Prostate gland (tissue), 2 donors: ENCODE results near the gene VEZF1. TPM values are rescaled to one million over a fixed set of nuclear protein-coding genes. Genes with fewer than 3 reads are reported as not detected.
"Not testable (repeated sequence)": the region's sequence is repeated elsewhere in the genome, so short reads cannot be mapped to it uniquely, and the experiment has no call there.

Experiments used
- DNase-seq: peaks from one replicate; pipeline ENCODE4 v3.0.0-alpha.2; 2019; ENCODE audit warnings: low spot score
- H3K27ac ChIP-seq, 2 donors: fragments of 200-600 bp; sonication (generic); 2 replicates each; pipeline ENCODE4 v1.5.1; 2017 to 2019
- H3K27me3 ChIP-seq: fragments of 200-600 bp; sonication (generic); replicated peaks from 2 replicates; pipeline ENCODE4 v1.5.1; 2019; ENCODE audit not compliant: insufficient read depth
- H3K36me3 ChIP-seq, 2 donors: fragments of 200-600 bp; sonication (generic); 1 replicate in 1 of 2; 2 replicates in 1 of 2; pipeline versions ENCODE4 v1.5.1 to v1.8.1; 2017 to 2019
- H3K4me1 ChIP-seq: fragments of 200-600 bp; sonication (generic); replicated peaks from 2 replicates; pipeline ENCODE4 v1.5.1; 2019
- H3K4me3 ChIP-seq, 2 donors: fragments of 200-600 bp; sonication (generic); 2 replicates each; pipeline ENCODE4 v1.5.1; 2017 to 2019
- H3K9me3 ChIP-seq: fragments of 200-600 bp; sonication (generic); 2 replicates; pipeline ENCODE4 v1.5.1; 2017
- POLR2A ChIP-seq: fragments of 450-650 bp; IDR thresholded peaks from one replicate; pipeline ENCODE4 v1.6.1; 2016; ENCODE audit warnings: antibody characterized with exemption, mild to moderate bottlenecking
- POLR2AphosphoS5 ChIP-seq: sonication (generic); formaldehyde crosslinking; IDR thresholded peaks from one replicate; pipeline ENCODE4 v1.6.1; 2017; ENCODE audit warnings: antibody characterized with exemption
- WGBS: methylation state at CpG from one replicate; pipeline ENCODE4 v1.1.5; 2018; 5-methylcytosine and 5-hydroxymethylcytosine counted together
- intact Hi-C: fragments of 100-400 bp; cut with DNase I; formaldehyde crosslinking; loops from one replicate; pipeline ENCODE4 v1.14.2; 2022
- total RNA-seq, 2 donors: library from RNA; depleted of rRNA; stranded (reverse); fragments of >200 nt; gene quantifications; one replicate each; pipeline ENCODE4 v1.1.0, GENCODE V29; 2016
- TF ChIP-seq, protein P1 (sequence below), 4 experiments: fragments of 200-600 bp in 2 of 4; fragments of 450-650 bp in 2 of 4; sonication (generic) in 2 of 4; IDR thresholded peaks; 1 replicate in 3 of 4; 2 replicates in 1 of 4; pipeline ENCODE4 v1.5.1; 2016 to 2019; ENCODE audit warnings: antibody characterized with exemption in 4 of 4, mild to moderate bottlenecking in 2 of 4, moderate library complexity in 2 of 4

VEZF1 gene
- total RNA-seq, 2 donors from 2014 or later: 84.9 to 91.1 TPM

DNA sequence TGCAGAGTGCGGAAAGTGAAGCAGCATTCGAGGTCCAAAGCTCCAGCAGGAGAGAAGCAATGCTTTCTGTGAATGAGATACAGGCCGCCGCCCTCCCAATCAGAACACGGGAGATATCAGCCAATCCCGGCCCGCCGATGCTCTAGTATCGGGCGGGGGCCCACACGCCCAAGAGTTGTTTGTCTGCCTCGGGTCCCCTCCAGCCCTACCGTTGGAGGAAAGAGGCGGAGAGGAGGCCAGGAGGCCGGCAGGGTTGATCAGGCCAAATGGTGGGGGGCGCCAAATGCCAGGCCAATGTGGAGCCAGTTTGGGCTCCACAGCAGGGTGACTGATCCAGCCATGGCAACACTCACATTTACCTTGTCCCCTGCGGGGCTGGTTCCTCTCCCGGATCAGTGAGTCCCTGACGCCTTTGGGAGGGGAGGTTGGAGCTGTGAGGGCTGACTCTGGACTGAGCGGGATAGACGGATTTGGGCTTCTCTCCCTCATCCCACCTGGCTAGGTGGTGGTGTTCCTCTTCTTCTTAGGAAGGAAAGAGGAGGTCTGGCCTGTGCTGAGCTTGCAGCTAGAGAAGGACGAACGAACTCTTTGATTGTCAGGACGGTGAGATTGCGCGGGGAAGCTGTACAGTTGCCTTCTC is 22.4 kb downstream of the VEZF1 start:
- DNase-seq: no peak
- Histone ChIP-seq H3K27me3 (no peaks in the 10 kb centered on the region), H3K9me3 (no peaks in the 10 kb centered on the region), H3K36me3 (no peaks in the 10 kb centered on the region), H3K27ac (no peak overlapping the region), H3K4me3 (no peak overlapping the region), H3K4me1 (no peaks in the 10 kb centered on the region)
- WGBS: 86% methylated on average over 25 of the region's 26 CpGs
- intact Hi-C loops: no loop called here
- TF ChIP-seq POLR2AphosphoS5 (no peak), POLR2A (no peak)
- TF ChIP-seq, protein P1, sequence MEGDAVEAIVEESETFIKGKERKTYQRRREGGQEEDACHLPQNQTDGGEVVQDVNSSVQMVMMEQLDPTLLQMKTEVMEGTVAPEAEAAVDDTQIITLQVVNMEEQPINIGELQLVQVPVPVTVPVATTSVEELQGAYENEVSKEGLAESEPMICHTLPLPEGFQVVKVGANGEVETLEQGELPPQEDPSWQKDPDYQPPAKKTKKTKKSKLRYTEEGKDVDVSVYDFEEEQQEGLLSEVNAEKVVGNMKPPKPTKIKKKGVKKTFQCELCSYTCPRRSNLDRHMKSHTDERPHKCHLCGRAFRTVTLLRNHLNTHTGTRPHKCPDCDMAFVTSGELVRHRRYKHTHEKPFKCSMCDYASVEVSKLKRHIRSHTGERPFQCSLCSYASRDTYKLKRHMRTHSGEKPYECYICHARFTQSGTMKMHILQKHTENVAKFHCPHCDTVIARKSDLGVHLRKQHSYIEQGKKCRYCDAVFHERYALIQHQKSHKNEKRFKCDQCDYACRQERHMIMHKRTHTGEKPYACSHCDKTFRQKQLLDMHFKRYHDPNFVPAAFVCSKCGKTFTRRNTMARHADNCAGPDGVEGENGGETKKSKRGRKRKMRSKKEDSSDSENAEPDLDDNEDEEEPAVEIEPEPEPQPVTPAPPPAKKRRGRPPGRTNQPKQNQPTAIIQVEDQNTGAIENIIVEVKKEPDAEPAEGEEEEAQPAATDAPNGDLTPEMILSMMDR (IDR thresholded peaks at IDR 0.05): no peak

DNA sequence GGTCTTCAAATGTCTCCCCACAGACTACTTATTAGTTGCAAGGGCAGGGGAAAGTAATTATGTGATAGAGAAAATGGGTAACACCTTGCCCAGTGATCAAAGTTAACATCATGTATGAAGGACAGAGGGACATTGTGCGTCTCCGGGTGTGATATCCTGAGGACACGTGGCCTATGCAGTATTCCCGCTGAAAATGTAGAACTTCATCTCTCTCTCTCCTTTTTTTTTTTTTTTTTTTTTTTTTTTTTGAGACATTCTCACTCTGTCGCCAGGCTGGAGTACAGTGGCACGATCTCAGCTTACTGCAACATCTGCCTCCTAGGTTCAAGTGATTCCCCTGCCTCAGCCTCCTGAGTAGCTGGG is 24.9 kb downstream of the VEZF1 start:
- Histone ChIP-seq H3K27me3 (no peaks in the 10 kb centered on the region), H3K36me3 (no peaks in the 10 kb centered on the region), H3K4me3 (no peak overlapping the region), H3K9me3 (no peaks in the 10 kb centered on the region), H3K27ac (no peak overlapping the region), H3K4me1 (no peaks in the 10 kb centered on the region)
- TF ChIP-seq, protein P1 (IDR thresholded peaks at IDR 0.05): no peak
- no peak for TF ChIP-seq POLR2AphosphoS5
- no peak for TF ChIP-seq POLR2A
- 96% methylated on average over 6 of the region's 6 CpGs for WGBS
- intact Hi-C loops: no loop called here
- no peak for DNase-seq

DNA sequence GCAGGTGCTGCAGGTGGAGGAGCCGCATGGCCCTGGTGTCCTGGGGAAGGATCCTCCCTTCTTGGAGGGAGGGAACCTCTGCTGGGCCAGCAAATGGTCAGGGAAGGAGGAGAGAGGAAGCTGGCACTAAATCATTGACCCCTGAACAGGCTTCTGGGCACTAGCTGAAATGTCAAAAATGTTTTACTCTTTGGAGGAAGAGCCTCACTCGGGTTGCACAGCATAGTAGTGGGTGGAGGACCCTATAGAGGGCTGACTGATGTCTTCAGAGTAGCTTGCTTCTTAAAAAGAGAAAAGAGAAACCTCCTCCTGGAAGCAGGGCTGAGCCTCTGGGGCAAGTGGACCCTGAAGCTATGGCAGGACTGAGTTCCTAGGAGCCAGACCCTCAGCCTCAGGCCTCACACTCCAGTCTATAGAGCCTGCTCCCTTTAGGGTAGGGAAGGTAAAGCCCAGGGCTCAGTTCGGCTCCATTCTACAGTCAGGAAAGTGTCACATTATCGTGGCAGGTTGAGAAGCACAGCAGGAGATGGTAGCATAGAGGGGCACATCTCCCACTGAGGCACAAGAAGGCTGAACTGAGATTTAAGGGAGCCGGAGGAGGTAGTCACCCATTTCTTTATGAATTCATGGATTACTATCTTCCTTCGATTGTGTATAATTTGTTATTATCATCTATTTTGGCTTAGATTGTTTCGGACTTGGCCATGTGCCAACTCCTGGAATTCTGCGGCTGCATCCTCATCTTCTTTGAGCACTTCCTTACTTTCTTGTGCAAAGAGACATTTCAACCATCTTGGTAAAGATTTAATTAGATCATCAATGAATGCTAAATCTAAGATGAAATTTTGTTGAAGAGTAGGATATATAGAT is 25.5 kb downstream of the VEZF1 start:
- DNase-seq: no peak
- no peaks in the 10 kb centered on the region for H3K27me3 ChIP-seq
- H3K9me3 ChIP-seq: no peaks in the 10 kb centered on the region
- no peak overlapping the region for H3K4me3 ChIP-seq
- no peaks in the 10 kb centered on the region for H3K36me3 ChIP-seq
- WGBS: 71% methylated on average over 8 of the region's 8 CpGs
- H3K27ac ChIP-seq: no peak overlapping the region
- intact Hi-C loops: no loop called here
- no peaks in the 10 kb centered on the region for H3K4me1 ChIP-seq
- no peak for TF ChIP-seq POLR2A
- TF ChIP-seq, protein P1 (IDR thresholded peaks at IDR 0.05): no peak
- TF ChIP-seq POLR2AphosphoS5: no peak

DNA sequence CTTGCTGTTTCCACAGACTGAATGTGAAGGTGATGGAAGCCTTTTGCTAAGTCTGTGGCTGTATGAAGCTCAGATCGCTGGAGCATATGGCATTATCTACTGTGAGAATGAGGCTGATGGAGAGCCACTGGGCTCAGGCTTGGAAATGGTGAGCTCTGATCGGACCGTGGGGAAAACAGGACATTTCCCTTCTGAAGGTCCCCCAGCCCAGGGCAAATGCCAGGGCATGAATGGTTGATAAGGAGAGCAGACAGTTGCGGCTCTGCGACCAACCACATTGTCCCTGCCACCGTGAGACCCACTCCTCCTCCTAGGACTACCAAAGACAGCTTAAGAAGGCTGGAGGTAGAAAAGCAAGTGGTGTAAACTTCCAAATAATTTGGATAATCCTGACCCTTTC is 28.1 kb downstream of the VEZF1 start:
- Histone ChIP-seq H3K4me1 (peaks cover 3% of the 10 kb centered on the region), H3K27ac (no peak overlapping the region), H3K27me3 (no peaks in the 10 kb centered on the region), H3K4me3 (no peak overlapping the region), H3K9me3 (no peaks in the 10 kb centered on the region), H3K36me3 (no peaks in the 10 kb centered on the region)
- intact Hi-C loops: no loop called here
- TF ChIP-seq POLR2AphosphoS5 (no peak), POLR2A (no peak)
- TF ChIP-seq, protein P1 (IDR thresholded peaks at IDR 0.05): no peak
- 95% methylated on average over 6 of the region's 6 CpGs for WGBS
- DNase-seq: no peak

DNA sequence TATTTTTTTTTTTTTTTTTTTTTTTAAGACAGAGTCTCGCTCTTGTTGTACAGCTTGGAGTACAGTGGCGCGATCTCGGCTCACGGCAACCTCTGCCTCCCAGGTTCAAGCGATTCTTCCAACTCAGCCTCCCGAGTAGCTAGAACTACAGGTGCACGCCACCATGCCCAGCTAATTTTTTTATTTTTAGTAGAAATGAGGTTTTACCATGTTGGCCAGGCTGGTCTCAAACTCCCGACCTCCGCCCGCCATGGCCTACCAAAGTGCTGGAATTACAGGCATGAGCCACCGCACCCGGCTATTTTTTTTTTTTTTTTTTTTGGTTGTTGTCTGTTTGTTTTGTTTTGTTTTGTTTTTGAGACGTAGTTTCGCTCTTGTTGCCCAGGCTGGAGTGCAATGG is 29.7 kb downstream of the VEZF1 start:
- intact Hi-C loops, H3K27me3 ChIP-seq, H3K36me3 ChIP-seq, H3K27ac ChIP-seq, H3K9me3 ChIP-seq, H3K4me1 ChIP-seq, DNase-seq, H3K4me3 ChIP-seq: not testable (repeated sequence)
- WGBS: 95% methylated on average over 15 of the region's 15 CpGs
